Stimulated activated CD8-positive, alpha-beta memory T cell treated with anti-CD3 and anti-CD28 coated beads, Interleukin-4, amount 100 ng/mL, for 1 hour (primary cell): ENCODE measurements around the gene SPATA46.
"Not testable (repeated sequence)": the region's sequence is repeated elsewhere in the genome, so short reads cannot be mapped to it uniquely, and the experiment has no call there.

Experiments used
- DNase-seq, 2 donors: peaks; one replicate each; pipeline ENCODE4 v3.0.0-alpha.2; 2020; ENCODE audit warnings: low read depth in 2 of 2, low spot score in 1 of 2

SPATA46 gene

DNA sequence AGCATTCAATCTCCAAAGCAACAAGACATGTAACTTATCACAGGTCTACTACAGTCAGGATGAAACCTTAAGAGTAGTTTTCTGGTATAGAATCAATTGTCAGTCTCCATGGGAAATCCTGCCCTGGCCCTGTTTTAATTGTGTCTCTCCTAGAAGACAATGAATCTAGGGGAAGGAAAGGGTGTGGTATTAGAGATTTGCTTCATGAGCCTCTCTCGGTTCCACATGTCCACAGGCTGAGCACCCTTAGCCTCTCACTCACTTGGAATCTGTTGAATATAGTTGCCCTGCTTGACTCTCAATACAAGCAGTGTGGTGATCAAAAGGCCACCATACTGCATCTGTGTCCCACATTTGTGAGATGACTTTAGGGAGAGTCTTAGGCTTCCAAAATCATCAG, 17.7 kb downstream of the SPATA46 start:
- DNase-seq = no peak

GRCh38 chr1:162357681-162358266, 18.9 kb downstream of the SPATA46 start:
- no peak for DNase-seq

DNA sequence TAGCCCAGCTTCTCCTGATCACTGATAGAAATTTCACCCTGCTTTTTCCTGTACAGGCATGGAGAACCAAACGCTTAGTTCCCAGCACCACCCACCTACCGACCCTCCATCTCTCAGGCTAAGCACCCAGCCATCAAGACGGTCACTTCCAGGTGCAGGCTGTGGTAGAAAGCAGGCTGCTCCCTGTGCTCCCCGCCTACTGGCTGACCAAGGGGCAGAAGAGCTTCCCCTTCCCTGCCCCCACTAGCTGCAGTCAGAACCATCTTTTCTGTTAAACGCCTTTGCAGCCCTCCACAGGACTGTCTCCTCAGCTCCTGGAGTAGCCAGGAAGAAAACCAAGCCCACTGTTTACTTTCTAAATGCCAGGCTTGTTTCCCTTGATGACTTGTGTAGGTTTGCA, 23.0 kb downstream of the SPATA46 start:
- DNase-seq = no peak

- no peak for DNase-seq
These were observed 23.6 kb downstream of the SPATA46 start for GRCh38 chr1:162353078-162353477.

DNA sequence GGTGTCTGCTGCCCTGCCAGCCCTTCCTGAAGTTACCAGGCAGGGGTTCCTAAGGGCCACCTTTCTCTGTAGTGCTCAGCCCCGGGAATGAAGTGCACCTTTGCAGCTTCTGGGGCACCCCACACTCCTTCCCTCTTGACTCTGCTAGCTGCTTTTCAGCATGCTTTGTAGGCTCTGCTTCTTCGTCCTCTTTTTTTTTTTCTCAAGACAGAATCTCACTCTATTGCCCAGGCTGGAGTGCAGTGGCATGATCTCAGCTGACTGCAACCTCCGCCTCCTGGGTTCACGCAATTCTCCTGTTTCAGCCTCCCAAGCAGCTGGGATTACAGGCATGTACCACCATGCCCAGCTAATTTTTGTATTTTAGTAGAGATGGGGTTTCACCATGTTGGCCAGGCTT, 24.8 kb downstream of the SPATA46 start:
- not testable (repeated sequence) for DNase-seq

- no peak for DNase-seq
These were observed 25.3 kb downstream of the SPATA46 start for GRCh38 chr1:162351246-162351842.

DNA sequence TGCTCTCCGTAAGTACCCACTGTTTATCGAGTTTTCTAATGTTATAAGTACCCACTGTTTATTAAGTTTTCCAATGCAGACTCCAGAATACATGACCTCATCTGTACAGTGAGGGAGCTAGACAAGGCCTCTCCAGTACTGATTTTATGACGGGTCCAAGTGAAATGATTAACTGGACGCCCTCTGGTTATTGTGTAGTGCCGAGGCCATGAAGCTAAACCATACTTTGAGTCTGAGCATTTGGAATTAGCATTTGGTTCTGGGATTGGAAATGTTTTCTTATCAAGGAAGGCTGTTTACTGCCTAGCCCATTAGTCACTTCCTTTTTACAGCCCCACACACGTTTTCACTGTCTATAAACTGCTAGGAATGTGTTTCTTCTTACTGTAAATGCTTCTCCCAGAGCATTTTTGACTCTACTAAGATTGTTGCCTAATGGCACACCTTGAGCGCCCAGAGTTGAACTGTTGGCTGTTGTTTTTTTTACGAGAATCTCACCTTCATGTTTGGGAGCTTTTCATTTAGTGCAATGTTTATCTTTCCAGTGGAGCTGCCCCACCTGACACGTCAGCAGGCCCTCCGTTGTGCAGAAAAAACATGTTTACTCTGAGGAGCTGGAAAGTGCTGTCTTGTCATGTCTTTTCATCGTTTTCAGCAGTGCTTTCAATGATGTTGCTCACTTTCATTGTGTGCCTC, 26.9 kb downstream of the SPATA46 start:
- no peak for DNase-seq

DNA sequence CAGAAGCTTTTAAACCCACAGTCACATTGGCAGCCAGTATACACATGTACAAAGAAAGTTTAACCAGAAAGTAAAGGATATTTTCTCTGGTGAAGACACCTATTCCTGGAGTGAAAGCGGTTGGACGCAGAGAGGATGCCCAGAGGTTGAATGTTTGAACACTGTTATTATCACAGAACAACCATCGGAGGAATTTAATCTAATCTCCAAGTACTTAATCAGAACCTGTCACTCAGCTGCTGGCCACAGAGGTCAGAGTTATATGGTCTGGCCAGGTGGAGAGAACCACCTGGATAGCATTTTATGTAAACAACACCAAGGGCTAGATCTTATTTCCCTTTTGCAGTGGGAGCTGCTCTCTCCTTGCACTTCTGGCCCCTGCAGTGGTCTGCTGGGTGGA, 29.4 kb downstream of the SPATA46 start:
- no peak for DNase-seq

DNA sequence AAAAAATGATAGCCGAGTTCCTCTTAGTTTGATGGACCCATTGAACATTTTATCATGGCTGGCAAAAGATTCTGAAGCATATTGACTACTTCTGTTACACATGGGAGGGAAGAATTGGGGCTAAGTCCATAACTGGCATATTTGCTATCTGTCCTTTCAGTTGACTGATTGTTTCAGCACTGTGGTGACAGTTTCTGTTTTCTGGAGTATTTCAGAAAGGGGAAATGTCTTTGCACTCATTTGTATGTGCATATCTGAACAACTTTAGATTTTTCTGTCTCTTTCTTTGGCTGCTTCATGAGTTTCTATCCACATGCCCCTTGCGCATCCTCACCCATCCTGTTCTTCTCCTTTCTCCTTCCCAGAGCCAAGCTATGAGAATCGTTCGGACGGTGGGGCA, 33.2 kb downstream of the SPATA46 start:
- no peak for DNase-seq

DNA sequence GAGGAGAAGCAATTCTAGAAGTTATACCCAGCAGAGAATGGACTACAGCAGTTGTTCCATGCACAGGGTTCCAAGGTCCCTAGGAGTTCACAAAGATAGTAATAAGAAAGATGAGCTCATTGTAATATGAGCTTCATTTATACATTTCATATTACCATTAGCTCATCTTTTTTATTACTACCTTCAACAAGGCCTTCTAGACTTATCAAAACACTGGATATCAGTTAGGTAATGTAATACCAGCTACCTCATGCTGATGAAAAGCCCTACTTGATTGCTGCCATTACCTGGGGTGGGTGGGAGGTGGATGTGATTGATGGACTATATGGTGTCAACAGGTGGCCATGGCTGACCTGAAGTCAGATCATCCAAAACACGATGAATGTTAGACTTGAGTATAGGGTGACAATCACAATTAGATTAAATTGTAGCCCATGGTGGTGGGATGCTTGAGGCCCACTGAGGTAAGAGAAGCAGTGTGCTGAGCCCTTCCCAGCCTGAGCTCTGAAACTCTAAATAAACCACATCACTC, 34.1 kb downstream of the SPATA46 start:
- DNase-seq = no peak

DNA sequence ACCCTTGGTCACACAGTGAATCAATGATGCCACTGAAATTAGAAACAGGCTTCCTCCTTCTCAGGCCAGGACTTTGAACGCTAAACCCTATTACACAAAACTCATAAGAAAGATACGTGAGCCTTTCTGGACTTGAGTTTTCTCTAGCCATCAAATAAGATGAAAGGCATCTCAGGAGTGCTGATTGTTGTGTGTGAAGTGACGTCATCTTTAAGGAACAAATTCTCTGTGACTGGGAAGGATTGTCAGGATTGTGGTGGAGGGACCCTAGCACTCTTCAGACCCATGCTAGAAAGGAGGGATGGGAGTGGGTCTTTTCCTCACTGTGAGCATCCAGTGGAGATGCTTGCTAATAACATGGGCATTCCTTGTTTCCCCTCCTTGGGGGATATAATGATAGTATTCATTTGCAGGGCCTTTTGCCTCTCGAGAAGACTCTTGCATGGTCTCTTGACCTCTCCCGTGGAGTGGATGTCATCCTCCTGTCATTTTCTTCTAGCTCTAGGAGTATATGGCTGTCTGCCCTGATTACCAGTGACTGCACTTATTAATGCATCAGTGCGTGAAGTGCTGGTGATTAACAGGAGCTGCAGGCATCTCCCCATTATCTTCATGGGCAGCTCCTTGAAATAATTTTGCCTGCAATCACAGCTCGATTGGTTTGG, 39.9 kb downstream of the SPATA46 start:
- no peak for DNase-seq

DNA sequence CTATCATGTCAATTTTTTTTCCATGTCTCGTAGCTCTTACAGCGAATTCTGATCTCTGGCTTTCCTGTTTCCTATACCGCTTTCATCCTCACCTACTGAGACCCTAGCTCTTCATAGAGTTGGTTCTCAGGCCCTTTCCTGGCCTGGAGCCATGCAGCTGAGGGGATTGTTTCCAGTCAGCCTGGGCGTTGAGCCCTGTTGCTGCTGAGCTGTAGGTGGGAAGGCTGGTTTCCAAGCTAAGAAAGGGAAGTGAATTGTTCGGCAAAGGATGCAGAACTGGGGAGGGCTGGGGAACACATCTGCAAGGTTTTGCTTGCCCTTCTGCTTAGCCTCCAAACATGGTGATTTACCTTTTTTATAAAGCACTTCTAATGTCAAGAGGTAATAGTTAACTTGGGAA, 41.5 kb downstream of the SPATA46 start:
- DNase-seq = no peak

DNA sequence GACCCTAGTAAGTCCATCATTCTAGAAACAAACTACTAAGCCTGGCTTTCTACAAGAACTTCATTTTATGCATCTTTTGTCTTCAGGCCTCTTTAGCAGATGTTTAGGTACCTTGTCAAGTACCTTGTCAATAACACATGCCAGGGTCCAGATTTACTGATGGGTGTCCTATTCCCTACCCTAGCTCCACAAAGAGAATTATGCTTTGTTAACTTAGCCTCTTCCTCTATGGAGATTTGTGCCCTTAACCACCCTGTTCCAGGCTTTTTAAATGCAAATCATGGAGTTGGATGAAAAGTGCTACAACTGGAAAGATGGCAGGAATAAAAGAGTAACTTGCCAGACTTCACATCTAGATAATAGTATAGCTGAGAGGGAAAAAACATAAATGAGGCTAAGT, 42.7 kb downstream of the SPATA46 start:
- no peak for DNase-seq

DNA sequence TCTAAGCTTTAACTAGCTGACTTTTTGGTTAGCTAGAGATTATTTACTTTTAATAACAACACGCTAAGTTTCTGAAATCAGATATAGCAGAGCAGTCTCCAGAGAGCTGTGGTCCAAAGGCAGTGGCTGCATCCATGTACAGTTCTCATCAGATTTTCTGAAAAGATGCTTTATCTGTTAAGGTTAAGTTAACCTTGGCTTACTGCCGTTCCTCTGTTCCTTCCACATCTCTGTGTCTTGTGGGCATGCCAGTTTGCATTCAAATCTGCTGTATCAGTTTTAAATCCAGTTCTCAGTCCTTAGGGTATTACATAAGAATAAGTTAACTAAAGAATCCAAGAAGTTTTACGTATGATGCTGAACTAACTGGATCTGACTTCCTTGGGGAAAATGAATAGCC, 46.8 kb downstream of the SPATA46 start:
- DNase-seq = no peak

DNA sequence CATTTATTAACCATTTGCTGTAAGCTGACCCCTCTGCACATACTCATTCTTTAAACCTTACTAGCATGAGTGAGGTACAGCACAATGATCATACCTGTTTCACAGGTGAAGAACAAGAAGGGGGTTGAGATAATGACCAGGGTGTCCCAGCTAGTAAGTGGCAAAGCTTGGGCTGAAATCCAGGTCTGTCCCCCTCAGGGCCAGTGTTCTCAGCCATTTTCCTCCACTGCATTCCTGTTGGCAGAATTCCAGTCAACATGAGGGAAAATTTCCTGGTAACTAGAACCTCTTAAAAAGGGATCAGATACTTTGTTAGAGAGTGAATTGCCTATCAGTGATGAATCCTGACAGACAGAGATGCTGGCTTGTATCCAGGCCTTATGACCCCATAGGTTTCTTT, 48.1 kb downstream of the SPATA46 start:
- DNase-seq = no peak

GRCh38 chr1:162327788-162328165, 48.9 kb downstream of the SPATA46 start:
- DNase-seq = no peak

GRCh38 chr1:162327144-162327787, 49.4 kb downstream of the SPATA46 start:
- no peak for DNase-seq

DNA sequence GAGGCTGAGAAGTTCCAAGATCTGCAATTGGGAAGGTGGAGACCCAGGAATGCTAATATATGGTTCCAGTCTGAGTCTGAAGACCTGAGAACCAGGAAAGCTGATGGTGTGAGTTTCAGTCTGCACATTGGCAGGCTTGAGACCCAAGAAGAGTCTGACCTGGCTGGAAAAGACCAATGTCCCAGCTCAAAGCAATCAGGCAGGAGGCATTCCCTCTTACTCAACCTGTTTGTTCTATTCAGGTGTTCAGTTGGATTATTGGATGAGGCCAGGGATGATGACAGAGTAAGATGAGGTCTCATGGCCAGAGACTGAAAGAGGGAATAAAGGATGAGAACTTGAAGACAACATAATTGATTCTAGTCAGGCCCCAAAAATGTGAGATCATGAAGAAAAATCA, 50.1 kb downstream of the SPATA46 start:
- no peak for DNase-seq

- DNase-seq = no peak
These were observed 52.3 kb downstream of the SPATA46 start for GRCh38 chr1:162324396-162324795.
